Cardiac fibroblast (primary cell): ENCODE data around the gene AFG3L2.
"Not testable (repeated sequence)": the region's sequence is repeated elsewhere in the genome, so short reads cannot be mapped to it uniquely, and the experiment has no call there.

Experiments used
- DNase-seq, 2 donors: peaks; one replicate each; pipeline versions ENCODE4 v3.0.0 to v3.0.0-alpha.2; 2010; ENCODE audit warnings: low read depth in 2 of 2
- H3K4me3 ChIP-seq, 2 donors: replicated peaks in 1 of 2; 1 replicate in 1 of 2; 2 replicates in 1 of 2; pipeline ENCODE4 v1.5.1; 2011; ENCODE audit warnings: low read depth in 2 of 2, low read length in 2 of 2, mild to moderate bottlenecking in 2 of 2, moderate library complexity in 1 of 2
- CTCF ChIP-seq: IDR thresholded peaks from one replicate; pipeline ENCODE4 v1.5.1; 2011; ENCODE audit warnings: low read depth, mild to moderate bottlenecking, low read length, inconsistent platforms

The AFG3L2 gene

DNA sequence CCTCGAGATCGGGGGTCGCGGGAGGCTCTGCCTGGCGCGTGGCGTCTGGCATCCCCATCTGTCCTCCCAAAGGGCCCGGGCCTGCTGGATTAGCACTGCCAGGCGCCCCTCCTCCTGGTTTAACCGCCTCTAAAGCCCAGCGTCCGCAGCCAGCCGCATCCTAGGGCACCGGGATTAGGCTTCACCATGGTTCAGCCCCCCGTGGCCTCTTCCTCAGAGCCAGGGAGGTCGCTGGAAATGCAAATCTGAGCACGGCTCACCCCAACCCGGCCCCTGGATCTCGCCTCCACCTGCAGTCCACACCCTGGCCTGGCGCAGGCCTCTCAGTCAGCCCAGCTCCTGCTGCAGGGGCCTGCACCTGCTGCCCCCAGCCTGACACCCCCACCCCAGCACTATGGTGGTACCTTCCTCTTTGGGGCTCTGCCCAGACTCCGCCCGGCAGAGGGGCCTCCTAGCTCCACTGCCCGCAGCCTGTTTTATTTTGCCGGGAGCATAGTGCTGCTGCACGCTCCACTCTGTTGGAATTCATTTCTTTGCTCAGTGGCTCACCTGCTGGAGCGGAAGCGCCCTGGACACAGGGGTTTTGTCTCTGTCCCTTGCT, 43.9 kb upstream of the AFG3L2 start:
- no peak for TF ChIP-seq CTCF
- no peak overlapping the region for H3K4me3 ChIP-seq
- DNase-seq: no peak

DNA sequence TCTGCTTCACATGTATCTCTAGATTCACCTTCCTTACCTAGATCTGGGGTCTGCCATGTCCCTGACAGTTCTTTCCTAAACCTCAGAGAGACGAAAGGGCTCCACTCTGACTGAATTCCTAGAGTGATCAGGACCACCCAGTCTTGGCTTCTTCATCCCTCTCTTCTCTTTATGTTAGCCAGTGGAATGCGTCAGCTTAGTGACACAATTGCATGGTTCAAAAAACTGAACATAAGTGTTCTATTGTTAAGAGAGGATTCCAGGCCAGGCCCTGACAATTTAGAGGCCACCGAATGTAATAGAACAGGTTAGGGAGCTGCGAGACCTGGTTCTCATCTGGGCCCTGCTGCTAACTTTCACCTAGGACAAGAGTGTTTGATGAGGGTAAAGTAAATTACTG, 40.7 kb upstream of the AFG3L2 start:
- DNase-seq: no peak
- H3K4me3 ChIP-seq: no peak overlapping the region
- no peak for TF ChIP-seq CTCF

DNA sequence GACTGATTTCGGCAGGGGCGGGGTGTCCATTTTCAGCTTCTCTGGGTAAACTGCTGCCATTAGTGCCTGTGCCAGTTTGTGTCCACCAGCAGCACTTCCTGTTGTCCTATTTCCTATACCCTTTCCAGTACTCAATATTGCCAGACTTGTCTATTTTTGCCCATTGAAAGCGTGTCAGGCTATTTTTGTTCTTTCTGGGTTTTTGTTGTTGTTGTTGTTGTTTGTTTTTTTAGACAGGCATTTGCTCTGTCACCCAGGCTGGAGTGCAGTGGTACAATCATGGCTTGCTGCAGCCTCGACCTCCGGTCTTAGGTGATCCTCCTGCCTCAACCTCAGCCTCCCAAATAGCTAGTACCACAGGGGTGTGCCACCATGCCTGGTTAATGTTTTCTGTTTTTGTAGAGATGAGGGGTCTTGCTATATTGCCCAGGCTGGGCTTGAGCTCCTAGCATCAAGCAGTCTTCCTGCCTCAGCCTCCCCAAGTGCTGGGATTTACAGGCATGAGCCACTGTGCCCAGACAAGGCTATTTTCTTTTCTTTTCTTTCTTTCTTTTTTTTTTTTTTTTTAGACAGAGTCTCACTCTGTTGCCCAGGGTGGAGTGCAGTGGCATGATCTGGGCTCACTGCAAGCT, 39.2 kb upstream of the AFG3L2 start:
- no peak for TF ChIP-seq CTCF
- no peak overlapping the region for H3K4me3 ChIP-seq

GRCh38 chr18:12411456-12411855, 34.4 kb upstream of the AFG3L2 start:
- TF ChIP-seq CTCF: no peak
- no peak overlapping the region for H3K4me3 ChIP-seq
- DNase-seq: no peak

More for the DNA sequence above, 39.2 kb upstream of the AFG3L2 start:
- DNase-seq: no peak

DNA sequence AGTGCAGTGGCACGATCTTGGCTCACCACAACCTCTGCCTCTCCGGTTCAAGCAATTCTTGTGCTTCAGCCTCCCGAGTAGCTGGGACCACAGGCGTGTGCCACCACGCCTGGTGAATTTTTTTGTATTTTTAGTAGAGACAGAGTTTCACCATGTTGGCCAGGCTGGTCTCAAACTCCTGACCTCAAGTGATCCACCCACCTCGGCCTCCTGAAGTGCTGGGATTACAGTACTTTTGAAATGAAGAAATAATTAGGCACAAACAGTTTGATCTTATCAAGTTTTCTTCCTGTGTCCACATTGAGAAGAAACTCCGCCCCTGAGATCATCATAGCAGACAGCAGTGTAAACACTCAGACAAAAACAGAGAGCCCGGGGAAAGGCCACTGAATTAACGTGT, 33.7 kb upstream of the AFG3L2 start:
- DNase-seq, H3K4me3 ChIP-seq: not testable (repeated sequence)

DNA sequence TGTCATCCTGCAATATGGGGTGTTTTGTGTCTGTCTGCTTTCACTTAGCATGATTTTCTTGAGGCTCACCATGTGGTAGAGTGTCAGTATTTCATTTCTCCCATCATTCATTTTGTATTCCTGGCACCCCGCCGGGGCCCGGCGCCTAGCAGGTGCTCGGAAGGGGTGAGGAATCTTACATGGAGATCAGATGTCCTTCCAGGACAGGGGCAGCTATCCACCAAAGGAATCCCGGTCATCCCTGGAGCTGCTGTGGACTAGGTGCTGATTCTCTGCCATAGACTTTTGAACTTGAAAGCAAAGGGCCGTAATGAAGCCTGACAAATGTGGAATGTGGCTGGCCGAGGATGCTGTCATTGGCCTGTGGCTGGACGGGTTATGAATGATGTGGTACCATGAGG, 33.1 kb upstream of the AFG3L2 start:
- TF ChIP-seq CTCF: no peak
- H3K4me3 ChIP-seq: no peak overlapping the region
- no peak for DNase-seq

DNA sequence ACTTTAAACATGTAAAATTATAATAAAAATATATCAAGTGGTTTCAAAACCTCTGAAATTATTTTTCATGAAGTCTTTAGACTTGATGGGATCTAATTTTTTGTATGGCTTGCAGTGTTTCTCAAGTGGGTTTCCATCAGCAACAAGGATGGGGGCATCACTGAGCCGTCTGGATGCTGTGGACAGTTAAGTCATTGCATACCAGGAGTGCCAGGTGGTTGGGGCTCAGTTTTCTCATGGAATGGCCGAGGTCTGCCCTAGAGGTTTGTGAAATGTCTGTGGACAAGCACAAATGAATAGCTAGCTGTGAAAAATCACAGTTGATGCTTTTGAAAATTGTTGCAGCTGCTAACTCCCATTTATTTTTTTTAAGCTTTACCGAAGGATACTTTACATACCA, 32.4 kb upstream of the AFG3L2 start:
- peak in 1 of 2 donors; percentile 22 for DNase-seq
- H3K4me3 ChIP-seq: no peak overlapping the region
- TF ChIP-seq CTCF: no peak
